Left kidney (tissue), 2 donors: ENCODE data around the gene PRR5L. TPM values are rescaled to one million over a fixed set of nuclear protein-coding genes. Genes with fewer than 3 reads are reported as not detected.

Experiments
- DNase-seq: peaks from one replicate; pipeline ENCODE4 v3.0.0-alpha.2; 2013
- polyA plus RNA-seq: library from polyadenylated mRNA; unstranded; fragments of 120-200 nt; gene quantifications from one replicate; pipeline ENCODE4 v1.2.1, GENCODE V29; 2013; ENCODE audit not compliant: insufficient read length

PRR5L gene
- polyA plus RNA-seq, 1 donor, result 17.3 TPM

DNA sequence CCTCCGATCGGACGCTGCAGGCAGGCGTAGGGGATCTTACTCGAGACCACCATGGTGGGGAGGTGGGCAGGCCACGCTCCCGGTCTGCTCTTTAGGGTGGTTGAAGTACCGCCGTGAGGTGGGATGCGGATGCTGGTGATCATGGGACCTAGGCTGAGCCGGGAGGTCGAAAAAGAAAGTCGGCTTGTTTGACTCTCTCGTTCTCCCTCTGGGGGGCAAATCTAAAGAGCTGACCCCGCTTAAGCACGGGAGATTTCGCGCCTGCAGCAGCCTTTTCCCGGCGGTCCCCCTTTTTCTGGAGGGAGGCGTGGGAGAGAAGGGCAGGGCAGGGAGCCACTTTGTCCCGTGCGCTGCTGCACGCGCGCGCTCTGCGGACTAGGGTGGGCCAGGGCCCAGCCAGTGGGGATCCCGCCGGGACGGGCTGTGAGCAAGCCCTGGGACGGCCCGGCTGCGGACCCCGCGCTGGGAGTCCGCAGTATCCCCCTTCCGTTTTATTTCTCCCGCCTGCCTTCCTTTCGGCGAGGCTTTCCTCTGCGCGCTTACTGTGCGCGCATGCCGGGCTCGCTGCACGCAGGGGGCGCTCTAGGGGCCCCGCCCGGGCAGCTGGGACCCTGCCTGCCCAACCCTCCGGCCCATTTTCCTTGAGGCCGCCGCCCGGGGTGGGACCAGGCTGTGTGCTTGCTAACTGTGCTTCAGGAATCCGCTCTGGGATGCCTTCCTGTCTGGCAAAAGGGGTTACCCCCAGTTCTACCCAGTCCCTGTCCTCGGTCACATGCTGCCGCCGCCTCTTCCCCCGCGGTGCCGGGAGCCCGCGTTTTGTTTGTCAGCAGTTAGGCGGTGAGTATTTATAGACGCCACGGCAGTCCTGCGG, 81.0 kb downstream of the PRR5L start:
- DNase-seq, result no peak

DNA sequence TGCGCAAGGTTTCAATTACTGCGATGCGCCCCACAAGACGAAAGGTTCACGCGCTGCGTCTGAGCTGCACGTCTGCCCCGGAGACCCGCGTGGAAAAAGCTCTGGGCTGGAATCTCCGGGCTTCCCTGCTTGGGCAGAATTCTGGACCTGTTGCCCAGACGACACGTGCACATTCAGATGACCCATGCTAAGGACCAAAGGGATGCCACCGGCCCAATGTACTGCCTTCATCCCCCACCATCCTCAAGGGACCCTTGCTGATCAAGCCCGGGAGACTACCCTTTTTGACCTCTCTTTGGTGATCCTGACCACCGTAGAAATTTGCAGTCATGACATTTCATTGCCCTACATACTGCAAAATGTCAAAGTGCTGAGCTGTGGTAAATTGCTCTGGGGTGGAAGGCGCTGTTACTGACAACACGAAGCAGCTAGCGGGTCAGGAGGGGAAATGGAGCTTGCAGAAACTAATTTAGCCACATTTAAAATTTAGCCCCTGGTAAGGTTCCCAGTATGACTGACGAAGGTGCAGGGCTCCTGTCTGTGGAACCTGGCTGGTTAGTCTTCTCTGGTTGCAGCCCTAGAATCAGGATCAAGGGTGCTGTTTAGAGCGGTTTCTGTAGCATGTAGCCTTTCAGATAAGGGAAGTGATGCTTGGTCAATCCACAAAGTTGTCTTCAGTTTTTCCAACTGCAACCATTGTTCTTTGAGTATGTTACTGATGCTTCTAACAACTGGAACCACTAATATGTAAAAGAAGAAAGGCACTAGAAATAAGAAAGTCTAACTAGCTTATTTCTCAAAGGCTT, 81.9 kb downstream of the PRR5L start:
- no peak for DNase-seq

DNA sequence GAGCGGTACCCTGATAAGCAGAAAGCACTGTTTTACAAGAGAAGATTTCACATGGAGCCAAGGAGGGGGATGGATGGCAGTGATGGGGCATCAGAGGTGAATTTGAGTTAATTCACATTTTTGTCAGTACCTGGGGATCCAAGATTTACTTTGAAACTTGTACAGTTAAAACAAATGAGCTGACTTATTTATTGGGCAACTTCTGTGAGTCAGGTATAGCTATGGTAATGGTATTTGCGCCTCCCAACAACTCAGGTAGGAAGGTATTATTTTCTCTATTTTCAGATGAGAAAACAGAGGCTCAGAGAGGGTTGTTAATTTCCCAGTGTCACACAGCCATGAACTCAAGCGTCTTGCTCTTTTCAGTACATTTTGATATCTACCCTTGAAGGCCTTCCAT, 83.6 kb downstream of the PRR5L start:
- DNase-seq, result no peak

DNA sequence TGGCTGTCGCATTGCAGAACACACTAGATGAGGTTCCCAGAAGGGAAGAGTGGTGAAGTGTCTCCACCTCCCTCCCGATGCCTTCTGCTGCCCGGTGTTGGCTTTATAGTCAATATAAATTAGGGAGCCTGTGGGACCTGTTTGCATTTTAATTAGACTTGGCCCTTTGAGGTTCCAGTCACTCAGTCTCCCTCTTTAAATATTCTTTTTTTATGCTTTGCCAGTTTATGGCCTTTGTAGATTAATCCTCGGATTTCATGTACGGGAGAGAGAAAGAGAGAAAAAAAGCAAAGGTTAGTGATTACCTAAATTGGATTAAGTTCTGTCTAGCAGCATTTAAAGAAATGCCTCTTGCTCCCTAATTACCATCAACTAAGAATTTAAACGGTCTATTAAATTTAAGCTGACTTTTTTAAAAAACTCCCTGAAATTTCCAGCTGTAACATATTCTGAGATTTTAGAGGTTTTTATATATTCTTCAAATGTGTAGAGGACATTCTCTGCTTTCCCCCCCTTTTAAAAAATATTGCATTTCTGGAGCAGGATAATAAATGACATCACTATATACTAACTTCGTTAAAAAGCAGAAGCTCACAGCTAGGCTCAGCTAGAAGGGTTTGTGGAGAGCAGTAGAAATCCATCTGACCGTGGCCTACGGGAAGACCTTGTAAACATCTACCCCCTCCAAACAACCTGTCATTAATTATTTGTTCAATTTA, 84.4 kb downstream of the PRR5L start:
- DNase-seq, result no peak

DNA sequence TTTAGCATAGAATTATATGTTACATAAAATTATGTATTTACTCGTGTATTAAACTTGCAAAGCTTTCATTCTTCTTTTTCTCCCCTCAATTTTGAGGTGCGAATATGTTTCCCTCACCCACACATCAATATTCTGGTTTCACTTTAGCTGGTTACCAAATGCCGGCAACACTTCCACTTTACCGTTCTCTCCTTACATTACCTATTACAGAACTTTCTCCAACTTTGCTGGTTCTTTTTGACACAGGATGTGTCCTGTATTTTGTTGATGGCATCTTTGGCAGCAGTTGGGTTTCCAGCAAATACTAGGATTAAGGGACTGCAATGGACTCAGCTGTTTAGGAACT, 84.9 kb downstream of the PRR5L start:
- DNase-seq, result no peak

DNA sequence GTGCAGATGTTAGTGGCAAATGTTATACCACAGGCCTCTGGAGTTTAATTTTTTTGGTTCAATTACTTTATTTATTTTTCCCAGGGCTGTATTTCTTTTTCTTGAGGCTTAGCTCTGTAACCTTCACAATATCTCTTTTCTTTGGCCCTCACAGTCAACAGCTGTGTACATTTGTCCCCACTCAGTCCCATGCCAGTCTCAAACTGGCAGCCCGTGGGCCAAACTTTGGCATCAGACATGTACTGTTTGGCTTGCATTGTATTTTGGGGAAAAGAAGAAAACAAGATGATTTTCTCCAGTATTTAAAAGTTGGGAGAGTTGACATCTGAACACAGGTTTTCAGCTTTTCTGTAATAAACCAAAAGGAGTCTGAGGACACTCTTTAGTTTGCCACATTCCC, 87.1 kb downstream of the PRR5L start:
- DNase-seq, result no peak

DNA sequence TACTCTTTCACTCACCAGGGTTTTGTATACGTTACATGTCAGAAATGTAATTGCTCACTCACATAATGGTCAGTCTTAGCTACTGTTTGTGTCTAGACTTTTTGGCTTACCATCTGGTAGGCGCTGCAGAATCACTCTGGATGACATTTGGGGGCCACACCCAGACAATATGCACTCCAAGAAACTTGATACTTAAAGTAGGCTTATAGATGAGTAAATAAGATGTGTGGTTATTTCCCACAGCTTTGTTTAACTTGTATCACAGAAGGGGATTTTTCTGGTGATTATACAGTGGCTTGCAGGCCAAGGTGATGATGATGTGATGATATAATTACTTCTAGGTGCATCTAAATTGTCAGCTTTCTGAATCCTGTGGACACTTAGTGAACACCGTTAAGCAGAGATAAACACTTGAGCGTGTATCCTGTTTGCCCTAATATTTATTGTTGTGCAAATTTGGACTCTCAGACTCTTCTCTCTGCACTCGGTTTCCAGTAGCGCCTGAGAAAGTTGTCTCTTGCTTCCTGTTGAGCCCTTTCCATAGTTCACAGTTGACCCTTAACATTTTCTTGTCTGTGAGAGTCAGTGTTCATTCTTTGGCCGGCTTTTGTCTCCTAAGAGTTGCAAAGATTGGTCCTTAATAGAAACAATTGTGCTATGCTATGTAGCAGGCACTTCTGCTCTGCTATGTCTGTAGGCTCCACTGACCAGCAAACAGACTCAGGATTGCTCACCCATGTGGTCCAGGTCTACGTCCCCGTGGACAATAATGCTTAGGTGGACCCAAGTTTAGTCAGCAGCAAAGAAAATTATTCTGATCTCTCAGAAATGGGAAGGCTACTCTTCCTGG, 89.3 kb downstream of the PRR5L start:
- DNase-seq, result no peak

DNA sequence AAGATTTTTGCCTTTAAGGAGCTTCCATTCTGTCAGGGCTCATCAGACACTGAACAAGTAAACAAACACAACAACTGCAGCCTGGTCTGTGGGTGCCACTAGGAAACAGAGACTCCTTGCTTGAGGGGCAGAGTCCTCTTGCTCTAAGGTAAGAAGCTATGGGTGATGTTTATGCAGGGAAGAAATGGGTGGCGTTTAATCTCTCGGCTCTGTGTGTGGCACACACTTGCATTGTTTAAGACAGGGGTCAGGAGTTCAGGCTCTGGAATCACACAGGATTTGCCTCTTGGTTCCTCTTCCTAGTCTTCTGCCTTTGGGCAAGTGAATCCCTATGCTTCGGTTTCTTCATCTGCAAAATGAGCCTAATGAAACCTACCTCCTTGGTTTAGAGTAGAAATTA, 90.3 kb downstream of the PRR5L start:
- DNase-seq, result no peak

DNA sequence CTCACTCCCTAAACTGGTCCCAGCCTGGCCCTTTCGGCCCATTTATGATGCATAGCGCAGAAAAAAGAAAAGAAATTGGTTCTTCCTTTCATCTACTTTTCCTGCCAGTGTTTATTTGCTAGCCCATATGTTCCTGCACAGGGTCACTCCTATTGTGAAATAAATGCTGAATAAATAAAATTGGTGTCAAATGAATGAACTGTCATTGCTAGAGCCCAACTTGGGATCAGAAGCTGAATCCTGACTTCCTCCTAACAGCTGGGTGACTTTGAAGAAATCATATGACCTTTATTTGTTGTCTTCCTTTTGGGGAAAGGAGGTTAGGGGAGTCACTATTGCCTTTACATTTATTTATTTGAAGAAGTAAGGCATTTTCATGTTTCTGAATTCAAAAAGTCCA, 92.0 kb downstream of the PRR5L start:
- no peak for DNase-seq

DNA sequence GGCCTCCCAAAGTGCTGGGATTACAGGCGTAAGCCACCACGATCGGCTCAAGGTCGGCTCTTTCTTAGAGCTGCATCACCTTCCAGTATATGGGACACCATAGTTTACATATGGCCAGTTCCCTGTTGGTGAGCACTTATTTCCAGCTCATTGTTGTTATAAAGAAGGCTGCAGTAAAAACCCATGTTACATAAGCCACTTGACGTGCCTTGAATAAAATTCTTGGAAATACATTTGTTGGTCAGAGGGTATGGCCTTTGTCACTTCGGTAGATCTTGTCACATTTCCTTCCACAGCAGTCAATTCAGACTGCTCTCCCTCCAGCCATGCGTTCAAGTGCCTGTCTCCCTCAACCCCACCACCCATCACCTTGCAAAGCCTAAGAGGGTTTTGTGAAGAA, 92.9 kb downstream of the PRR5L start:
- no peak for DNase-seq

DNA sequence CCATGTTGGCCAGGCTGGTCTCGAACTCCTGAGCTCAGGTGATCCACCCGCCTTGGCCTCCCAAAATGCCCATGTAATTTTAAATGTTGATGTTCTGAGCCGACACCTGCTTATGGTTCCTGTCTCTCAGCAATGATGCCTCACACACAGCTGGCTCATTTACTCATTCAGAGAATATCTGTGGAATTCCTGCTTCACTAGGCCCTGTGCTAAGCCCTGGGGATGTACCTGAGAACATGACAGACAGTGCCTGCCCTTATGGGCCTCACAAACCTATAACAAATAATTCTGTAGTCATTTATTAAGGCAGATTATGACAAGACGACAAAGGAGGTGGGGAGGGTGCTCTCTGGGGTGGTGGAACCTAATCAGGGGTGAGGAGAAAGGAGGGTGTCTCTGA, 93.7 kb downstream of the PRR5L start:
- DNase-seq, result no peak

DNA sequence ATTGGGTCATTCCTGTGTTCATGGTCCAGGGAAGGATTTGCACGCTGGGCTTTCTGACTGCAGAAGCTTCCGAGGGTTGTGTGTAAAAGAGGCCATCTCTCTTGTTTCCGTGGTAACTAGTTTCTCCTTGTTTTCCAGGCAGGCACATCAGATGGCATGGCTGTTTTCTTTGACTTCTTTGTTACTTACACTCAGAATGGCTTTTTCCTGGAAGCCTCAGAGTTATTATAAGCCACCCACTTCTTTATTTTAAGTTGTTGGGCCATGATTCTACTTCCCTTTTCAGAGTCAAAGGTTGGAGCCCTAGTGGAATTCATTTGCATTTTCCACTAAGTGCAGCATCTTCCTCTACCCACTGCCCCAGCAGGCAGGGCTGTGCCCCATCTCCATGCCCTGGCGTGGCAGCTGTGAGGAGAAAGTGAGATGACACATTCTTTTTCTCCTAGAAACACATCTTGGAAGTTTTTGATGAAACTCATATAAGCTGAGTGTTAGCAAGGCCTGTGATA, 94.9 kb downstream of the PRR5L start:
- no peak for DNase-seq

DNA sequence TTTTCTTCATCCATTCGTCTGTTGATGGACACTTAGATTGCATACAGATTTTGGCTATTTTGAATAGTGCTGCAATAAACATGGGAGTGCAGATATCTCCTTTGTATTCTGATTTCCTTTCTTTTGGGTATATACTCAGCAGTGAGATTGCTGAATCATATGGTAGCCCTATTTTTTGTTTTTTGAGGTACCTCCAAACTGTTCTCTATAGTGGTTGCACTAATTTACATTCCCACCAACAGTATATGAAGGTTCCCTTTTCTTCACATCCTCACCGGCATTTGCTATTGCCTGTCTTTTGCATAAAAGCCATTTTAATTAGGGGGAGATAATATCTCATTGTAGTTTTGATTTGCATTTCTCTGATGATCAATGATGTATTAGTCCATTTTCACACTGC, 96.1 kb downstream of the PRR5L start:
- no peak for DNase-seq

DNA sequence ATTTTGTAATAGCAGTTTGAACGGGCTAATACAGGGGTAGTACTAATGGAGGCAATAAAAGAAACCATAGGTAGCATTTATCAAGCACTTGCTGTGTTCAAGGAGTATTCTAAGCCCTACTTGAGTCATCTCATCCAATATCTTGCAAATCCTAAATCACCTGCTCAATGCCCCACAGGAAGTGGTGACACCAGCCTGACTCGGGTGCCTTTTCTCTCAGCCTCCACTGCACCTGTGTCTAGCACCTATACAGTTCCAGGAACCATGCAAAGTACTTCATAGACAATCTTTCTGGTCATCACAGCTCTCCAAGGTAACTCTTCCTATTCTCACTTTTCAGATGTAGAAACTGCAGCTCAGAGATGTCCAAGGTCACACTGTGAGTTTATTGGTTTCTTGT, 98.0 kb downstream of the PRR5L start:
- DNase-seq, result no peak

DNA sequence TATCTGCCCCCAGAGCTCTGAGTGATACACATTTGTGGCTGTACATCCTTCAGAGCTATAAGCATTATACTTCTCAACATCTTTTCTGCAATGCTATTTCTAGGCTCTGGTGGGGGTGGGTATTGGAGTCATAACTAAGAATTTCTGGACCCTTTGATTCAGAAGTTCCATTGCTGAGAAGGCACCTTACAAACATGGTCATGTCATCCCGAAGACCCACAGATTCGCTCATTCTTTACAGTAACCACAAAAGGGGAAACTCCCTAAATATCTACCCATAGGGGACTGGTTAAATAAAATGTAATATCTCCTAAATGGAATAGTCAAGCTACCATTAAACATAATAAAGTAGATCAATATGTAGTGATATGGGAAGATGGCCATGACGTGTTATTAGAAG, 98.8 kb downstream of the PRR5L start:
- DNase-seq, result no peak

DNA sequence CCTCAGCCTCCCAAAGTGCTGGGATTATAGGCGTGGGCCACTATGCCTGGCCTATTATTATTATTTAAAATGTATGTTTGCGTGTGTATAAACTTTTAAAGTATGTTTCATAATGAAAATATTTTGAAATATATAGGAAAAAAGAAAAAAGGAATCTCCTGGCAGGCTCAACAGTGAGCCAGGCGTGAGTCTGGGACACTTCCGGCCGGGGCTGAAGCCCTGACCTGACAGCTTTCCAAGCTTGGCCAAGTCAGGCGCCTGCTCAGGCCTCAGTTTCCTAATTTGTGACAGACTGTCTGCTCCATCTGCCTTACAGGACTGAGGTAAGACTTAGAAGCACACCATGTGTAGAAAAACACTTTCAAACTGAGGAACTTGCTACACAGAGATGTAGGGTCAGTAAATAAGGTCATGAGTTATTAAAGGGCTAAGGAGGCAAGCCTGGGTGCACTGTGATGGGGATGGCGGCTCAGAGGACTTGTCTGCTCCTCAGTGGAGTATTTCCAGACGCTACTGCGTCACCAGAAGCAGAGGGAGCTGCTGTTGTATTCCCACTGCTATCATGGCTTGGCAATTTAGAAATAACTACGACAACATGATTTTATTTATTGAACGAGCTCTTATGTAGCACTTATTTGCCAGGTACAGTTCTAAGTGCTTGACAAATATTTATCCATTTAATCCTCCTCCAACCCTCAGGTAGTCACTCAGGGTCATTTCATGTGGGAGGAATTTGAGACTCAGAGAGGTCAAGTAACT, 100.1 kb downstream of the PRR5L start:
- DNase-seq, result no peak

DNA sequence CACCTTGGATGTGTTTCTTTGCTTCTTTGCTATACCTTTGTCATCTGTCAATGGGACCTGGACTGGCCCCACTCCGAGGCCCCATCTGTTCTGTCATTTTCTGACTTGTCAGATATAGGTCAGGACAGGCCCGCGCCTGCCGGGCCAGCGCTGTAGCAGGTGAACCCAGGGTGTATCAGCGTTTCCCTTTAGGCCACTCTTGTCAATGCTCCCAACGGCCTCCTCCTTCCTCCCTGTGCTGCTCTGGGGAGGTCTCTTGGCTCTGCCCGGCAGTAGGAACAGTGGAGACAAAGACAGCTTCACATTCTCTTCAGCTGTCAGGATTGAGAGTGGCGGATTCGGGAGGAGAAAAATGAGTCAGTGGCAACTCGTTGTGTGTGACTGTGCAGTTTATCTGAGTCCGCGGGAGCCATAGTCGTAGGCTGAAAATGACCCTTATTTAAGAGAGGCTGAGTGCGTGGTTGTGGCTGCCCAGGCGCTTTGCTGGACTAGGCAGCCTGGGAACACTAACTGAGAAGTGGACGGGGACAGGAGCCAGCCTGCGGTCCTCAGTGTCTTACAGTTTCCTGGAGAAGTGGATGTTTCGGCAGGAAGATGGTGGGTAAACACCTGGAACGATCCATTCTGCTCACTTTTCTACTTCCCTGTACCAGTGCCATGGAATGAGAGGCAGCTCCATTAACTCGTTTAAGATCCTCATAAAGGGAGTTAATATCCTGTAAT, 102.3 kb downstream of the PRR5L start:
- DNase-seq, result no peak

DNA sequence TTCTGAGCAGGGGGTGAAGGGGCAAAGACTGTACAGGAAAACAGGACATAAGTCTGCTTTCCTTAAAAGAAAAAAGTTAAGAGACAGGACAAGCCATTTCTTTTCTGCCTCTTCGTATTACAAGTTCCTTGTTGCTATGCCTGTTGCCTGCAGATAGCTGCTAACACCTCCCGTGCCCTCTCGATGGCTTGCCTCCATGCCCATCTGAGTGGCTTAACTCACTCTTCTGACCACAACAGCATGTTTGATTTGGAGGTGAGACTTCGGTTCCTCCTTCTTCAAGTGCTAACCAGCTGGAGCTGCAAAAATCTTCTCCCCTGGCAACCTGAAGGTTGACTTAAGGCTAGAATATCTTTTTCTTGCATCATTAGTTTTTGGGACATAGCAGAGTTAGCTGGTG, 103.1 kb downstream of the PRR5L start:
- no peak for DNase-seq

DNA sequence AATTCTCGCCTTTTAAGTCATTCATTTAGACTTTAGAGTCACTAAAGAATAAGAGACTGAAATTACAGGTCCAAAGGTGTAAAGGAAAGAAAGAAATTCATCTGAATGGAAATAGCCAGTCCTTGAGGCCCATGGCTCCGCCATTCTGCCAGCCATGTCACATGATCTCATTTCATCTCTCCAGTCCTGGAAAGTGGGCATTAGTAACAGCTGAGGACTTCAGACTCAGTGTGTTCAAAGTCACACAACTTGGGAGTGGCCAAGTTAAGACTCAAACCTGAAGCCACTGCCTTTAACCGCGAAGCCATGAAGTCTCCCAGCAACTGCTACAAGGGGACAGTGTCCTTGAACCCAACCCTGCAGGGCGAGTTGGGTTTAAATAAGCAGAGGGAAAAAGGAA, 103.7 kb downstream of the PRR5L start:
- DNase-seq, result no peak

DNA sequence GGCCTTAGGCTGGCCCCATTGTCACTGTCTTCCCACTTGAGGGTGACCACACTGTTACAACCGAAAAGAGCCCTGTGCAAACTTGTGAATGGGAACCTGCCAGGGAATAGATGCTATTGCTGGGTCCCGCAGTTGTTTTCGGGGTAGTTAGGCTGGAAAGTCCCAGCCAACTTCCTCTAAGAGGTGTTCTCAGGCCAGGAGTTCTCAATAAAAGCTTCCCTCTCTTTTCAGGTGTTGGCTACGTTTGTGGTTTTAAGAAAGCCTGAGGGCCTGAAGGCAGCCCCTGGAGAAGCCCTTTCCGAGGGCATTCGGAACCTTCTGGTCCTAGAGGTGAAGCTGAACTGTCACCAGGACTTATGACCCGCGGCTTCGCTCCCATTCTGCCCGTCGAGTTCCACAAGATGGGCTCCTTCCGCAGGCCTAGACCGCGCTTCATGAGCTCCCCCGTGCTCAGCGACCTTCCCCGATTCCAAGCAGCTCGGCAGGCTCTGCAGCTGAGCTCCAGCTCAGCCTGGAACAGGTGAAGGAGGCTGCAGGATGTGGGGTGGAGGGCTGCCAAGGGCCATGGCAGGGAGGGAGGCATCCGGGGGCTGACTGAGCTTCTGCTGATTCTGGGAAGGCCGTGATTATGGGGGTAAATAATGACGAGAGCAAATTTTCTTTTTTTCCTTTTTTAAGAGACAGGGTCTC, 104.8 kb downstream of the PRR5L start:
- DNase-seq, result no peak
